Loucy (cell line): ENCODE measurements around the gene ALDH18A1.

Experiments used
- H2AFZ ChIP-seq: fragments of 200-600 bp; sonication (generic); 2 replicates; pipeline ENCODE4 v1.6.0; 2016; ENCODE audit warnings: antibody characterized with exemption, mild to moderate bottlenecking, low read length, moderate library complexity
- H3F3A ChIP-seq: fragments of 200-600 bp; 2 replicates; pipeline ENCODE4 v1.6.0; 2016; ENCODE audit warnings: antibody characterized with exemption, low read depth, mild to moderate bottlenecking
- H3K27me3 ChIP-seq: fragments of 200-600 bp; sonication (generic); 2 replicates; pipeline ENCODE4 v1.6.1; 2014; ENCODE audit warnings: low read length, mild to moderate bottlenecking; ENCODE audit not compliant: insufficient read depth, poor library complexity, severe bottlenecking
- H3K36me3 ChIP-seq: fragments of 200-600 bp; sonication (generic); 2 replicates; pipeline ENCODE4 v1.6.1; 2016; ENCODE audit warnings: low read length; ENCODE audit not compliant: insufficient read depth
- H3K4me1 ChIP-seq: fragments of 200-600 bp; sonication (generic); 2 replicates; pipeline ENCODE4 v1.5.1; 2014; ENCODE audit warnings: low read length, mild to moderate bottlenecking; ENCODE audit not compliant: insufficient read depth, poor library complexity, severe bottlenecking
- H3K4me2 ChIP-seq: fragments of 200-600 bp; sonication (generic); 2 replicates; pipeline ENCODE4 v1.6.0; 2014; ENCODE audit warnings: antibody characterized with exemption, low read length, low read depth, mild to moderate bottlenecking; ENCODE audit not compliant: poor library complexity, severe bottlenecking
- H3K4me3 ChIP-seq: fragments of 200-600 bp; sonication (generic); 2 replicates; pipeline ENCODE4 v1.5.1; 2014; ENCODE audit warnings: low read length, mild to moderate bottlenecking, mixed read lengths; ENCODE audit not compliant: poor library complexity, severe bottlenecking
- H3K79me2 ChIP-seq: fragments of 200-600 bp; sonication (generic); 2 replicates; pipeline ENCODE4 v1.6.1; 2014; ENCODE audit warnings: low read length; ENCODE audit not compliant: insufficient read depth
- H3K9ac ChIP-seq: fragments of 200-600 bp; sonication (generic); 2 replicates; pipeline ENCODE4 v1.6.0; 2014; ENCODE audit warnings: mild to moderate bottlenecking, low read depth, low read length, moderate library complexity; ENCODE audit not compliant: poor library complexity, severe bottlenecking
- H3K9me2 ChIP-seq: fragments of 200-600 bp; sonication (generic); replicated peaks from 2 replicates; pipeline ENCODE4 v1.6.1; 2016; ENCODE audit warnings: low read depth, low read length, mixed read lengths
- H3K9me3 ChIP-seq: fragments of 200-600 bp; sonication (generic); 2 replicates; pipeline ENCODE4 v1.6.1; 2014; ENCODE audit warnings: mild to moderate bottlenecking, antibody characterized with exemption, low read length, low read depth; ENCODE audit not compliant: insufficient read depth
- H4K20me1 ChIP-seq: fragments of 200-600 bp; sonication (generic); 2 replicates; pipeline ENCODE4 v1.6.0; 2014; ENCODE audit warnings: antibody characterized with exemption, low read length, mild to moderate bottlenecking; ENCODE audit not compliant: insufficient read depth, poor library complexity, severe bottlenecking
- CTCF ChIP-seq: fragments of 200-600 bp; sonication (generic); conservative IDR thresholded peaks from 2 replicates; pipeline ENCODE4 v1.5.1; 2014; ENCODE audit warnings: mild to moderate bottlenecking, antibody characterized with exemption, low read length
- EZH2phosphoT487 ChIP-seq: fragments of 200-600 bp; IDR thresholded peaks from 2 replicates; pipeline ENCODE4 v1.6.1; 2018; ENCODE audit warnings: antibody characterized with exemption, mild to moderate bottlenecking, moderate library complexity, borderline replicate concordance

Gene ALDH18A1

GRCh38 chr10:95663496-95663895, 7.0 kb upstream of the ALDH18A1 start:
- Histone ChIP-seq H3K4me2 (no peak overlapping the region), H3K9me2 (no peaks in the 10 kb centered on the region), H3K36me3 (peaks cover 4% of the 10 kb centered on the region; the same call in 1 of the 2 replicates), H3K79me2 (no peaks in the 10 kb centered on the region), H3K9me3 (no peaks in the 10 kb centered on the region), H3F3A (no peaks in the 10 kb centered on the region), H3K4me1 (no peaks in the 10 kb centered on the region), H4K20me1 (no peaks in the 10 kb centered on the region), H3K4me3 (no peak overlapping the region), H2AFZ (no peak overlapping the region), H3K27me3 (no peaks in the 10 kb centered on the region), H3K9ac (no peak overlapping the region)
- TF ChIP-seq EZH2phosphoT487 (no peak), CTCF (no peak)

- Histone ChIP-seq H3K4me3 (no peak overlapping the region), H4K20me1 (no peaks in the 10 kb centered on the region), H3K4me1 (peaks cover 4% of the 10 kb centered on the region), H3K9me3 (no peaks in the 10 kb centered on the region), H3K36me3 (peaks cover 4% of the 10 kb centered on the region; the same call in 1 of the 2 replicates), H3K9me2 (no peaks in the 10 kb centered on the region), H3K79me2 (no peaks in the 10 kb centered on the region), H3K4me2 (no peak overlapping the region), H2AFZ (no peak overlapping the region), H3K9ac (no peak overlapping the region), H3F3A (no peaks in the 10 kb centered on the region), H3K27me3 (no peaks in the 10 kb centered on the region)
- no peak for TF ChIP-seq EZH2phosphoT487
- TF ChIP-seq CTCF = no peak
Measured at GRCh38 chr10:95661818-95662217, 5.3 kb upstream of the ALDH18A1 start.

GRCh38 chr10:95660283-95660682, 3.8 kb upstream of the ALDH18A1 start:
- H3K4me1 ChIP-seq = peaks cover 8% of the 10 kb centered on the region
- H3K9me2 ChIP-seq = no peaks in the 10 kb centered on the region
- no peak overlapping the region for H3K4me3 ChIP-seq
- H3K79me2 ChIP-seq = peaks cover 12% of the 10 kb centered on the region
- peaks cover 4% of the 10 kb centered on the region; the same call in 1 of the 2 replicates for H3K36me3 ChIP-seq
- peaks cover 3% of the 10 kb centered on the region for H4K20me1 ChIP-seq
- no peaks in the 10 kb centered on the region for H3F3A ChIP-seq
- H3K27me3 ChIP-seq = no peaks in the 10 kb centered on the region
- TF ChIP-seq EZH2phosphoT487 (no peak), CTCF (no peak)
- H3K4me2 ChIP-seq = no peak overlapping the region
- H2AFZ ChIP-seq = no peak overlapping the region
- no peak overlapping the region for H3K9ac ChIP-seq
- no peaks in the 10 kb centered on the region for H3K9me3 ChIP-seq
